ENCODE data around the gene GPBP1. TPM values are rescaled to one million over a fixed set of nuclear protein-coding genes. Genes with fewer than 3 reads are reported as not detected.
"Not testable (repeated sequence)": the region's sequence is repeated elsewhere in the genome, so short reads cannot be mapped to it uniquely, and the experiment has no call there.

Gene GPBP1
- total and polyA plus RNA-seq, 4 donors = 42.6 to 159 (median 49.4) TPM

GRCh38 chr5:57303985-57304384, 130.1 kb downstream of the GPBP1 start:
- Histone ChIP-seq H3K9me3 (ENCODE audit: control insufficient read depth in 4 of 4, insufficient read depth in 3 of 4, low read length in 3 of 4) (peaks cover 0 to 8% (median 5%) of the 10 kb centered on the region in 4 donors), H3K4me1 (ENCODE audit: control insufficient read depth in 5 of 5, insufficient read depth in 5 of 5, low read length in 5 of 5) (peaks cover 0 to 14% (median 1%) of the 10 kb centered on the region in 5 donors), H3K4me3 (no peak overlapping the region), H3K36me3 (ENCODE audit: control insufficient read depth in 4 of 4, insufficient read depth in 4 of 4, low read length in 4 of 4) (no peaks in the 10 kb centered on the region), H3K9ac (ENCODE audit: insufficient read depth in 1 of 2, low read length in 2 of 2) (no peak overlapping the region), H3K27ac (ENCODE audit: low read depth in 1 of 2, low read length in 1 of 2) (no peak overlapping the region), H3K27me3 (ENCODE audit: control insufficient read depth in 3 of 3, insufficient read depth in 3 of 3, low read length in 2 of 3) (no peaks in the 10 kb centered on the region)
- no peak for DNase-seq
- TF ChIP-seq, protein P1, sequence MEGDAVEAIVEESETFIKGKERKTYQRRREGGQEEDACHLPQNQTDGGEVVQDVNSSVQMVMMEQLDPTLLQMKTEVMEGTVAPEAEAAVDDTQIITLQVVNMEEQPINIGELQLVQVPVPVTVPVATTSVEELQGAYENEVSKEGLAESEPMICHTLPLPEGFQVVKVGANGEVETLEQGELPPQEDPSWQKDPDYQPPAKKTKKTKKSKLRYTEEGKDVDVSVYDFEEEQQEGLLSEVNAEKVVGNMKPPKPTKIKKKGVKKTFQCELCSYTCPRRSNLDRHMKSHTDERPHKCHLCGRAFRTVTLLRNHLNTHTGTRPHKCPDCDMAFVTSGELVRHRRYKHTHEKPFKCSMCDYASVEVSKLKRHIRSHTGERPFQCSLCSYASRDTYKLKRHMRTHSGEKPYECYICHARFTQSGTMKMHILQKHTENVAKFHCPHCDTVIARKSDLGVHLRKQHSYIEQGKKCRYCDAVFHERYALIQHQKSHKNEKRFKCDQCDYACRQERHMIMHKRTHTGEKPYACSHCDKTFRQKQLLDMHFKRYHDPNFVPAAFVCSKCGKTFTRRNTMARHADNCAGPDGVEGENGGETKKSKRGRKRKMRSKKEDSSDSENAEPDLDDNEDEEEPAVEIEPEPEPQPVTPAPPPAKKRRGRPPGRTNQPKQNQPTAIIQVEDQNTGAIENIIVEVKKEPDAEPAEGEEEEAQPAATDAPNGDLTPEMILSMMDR (IDR thresholded peaks at IDR 0.05; ENCODE audit: control extremely low read depth, extremely low read depth) = no peak
- WGBS, 2 donors = 94 to 96% methylated on average over 3 of the region's 3 CpGs
- no peak for ATAC-seq (ENCODE audit: insufficient read depth, low FRiP score)

DNA sequence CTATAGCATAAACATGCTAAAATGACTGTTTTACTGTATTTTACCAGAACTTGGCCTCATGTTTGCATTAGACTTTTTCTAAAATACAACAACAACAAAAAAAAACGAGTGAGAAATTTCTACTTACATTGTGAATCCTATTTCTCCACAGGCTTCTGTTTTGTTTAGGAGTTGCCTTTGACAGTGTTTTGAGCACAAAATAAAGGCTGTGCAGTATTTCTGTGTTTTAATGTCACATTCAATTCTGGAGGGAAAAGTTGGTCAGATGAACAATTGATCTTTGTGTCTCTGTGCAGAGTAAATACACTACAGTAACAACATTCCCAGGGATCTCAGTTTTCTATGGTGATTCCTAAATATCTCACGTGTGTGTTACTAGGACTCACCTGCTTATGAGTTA, 131.1 kb downstream of the GPBP1 start:
- Histone ChIP-seq H3K27ac (ENCODE audit: low read depth in 1 of 2, low read length in 1 of 2) (no peak overlapping the region), H3K9ac (ENCODE audit: insufficient read depth in 1 of 2, low read length in 2 of 2) (no peak overlapping the region), H3K9me3 (ENCODE audit: control insufficient read depth in 4 of 4, insufficient read depth in 3 of 4, low read length in 3 of 4) (peaks cover 0 to 10% (median 8%) of the 10 kb centered on the region in 4 donors), H3K4me1 (ENCODE audit: control insufficient read depth in 5 of 5, insufficient read depth in 5 of 5, low read length in 5 of 5) (peaks cover 0 to 9% (median 1%) of the 10 kb centered on the region in 5 donors), H3K27me3 (ENCODE audit: control insufficient read depth in 3 of 3, insufficient read depth in 3 of 3, low read length in 2 of 3) (no peaks in the 10 kb centered on the region), H3K36me3 (ENCODE audit: control insufficient read depth in 4 of 4, insufficient read depth in 4 of 4, low read length in 4 of 4) (no peaks in the 10 kb centered on the region), H3K4me3 (no peak overlapping the region)
- DNase-seq (no peak), ATAC-seq (ENCODE audit: insufficient read depth, low FRiP score) (no peak)
- TF ChIP-seq, protein P1 (IDR thresholded peaks at IDR 0.05; ENCODE audit: control extremely low read depth, extremely low read depth) = no peak
- 84% methylated on average over 2 of the region's 2 CpGs for WGBS, 2 donors

DNA sequence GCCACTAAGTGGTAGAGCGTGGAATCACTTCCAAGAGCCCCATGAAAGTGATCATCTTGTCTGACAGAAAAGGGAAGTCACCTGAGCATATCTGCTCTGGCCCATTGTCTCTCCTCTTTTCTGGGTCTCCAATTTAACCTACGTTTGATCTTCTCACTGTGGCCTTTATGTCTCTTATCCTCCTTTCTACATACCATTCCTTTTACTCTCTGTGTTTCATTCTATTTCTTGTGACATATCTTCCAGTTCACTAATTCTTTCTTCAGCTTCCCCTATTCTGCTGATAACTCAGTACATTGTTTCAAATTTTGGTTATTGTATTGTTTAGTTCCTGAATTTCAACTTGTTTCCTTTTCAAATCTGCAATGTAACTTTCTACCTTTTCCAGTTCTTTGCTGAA, 132.5 kb downstream of the GPBP1 start:
- peaks cover 0 to 10% (median 8%) of the 10 kb centered on the region in 4 donors for H3K9me3 ChIP-seq (ENCODE audit: control insufficient read depth in 4 of 4, insufficient read depth in 3 of 4, low read length in 3 of 4)
- TF ChIP-seq, protein P1 (IDR thresholded peaks at IDR 0.05; ENCODE audit: control extremely low read depth, extremely low read depth) = no peak
- ATAC-seq (ENCODE audit: insufficient read depth, low FRiP score) (no peak), DNase-seq (no peak)
- no peaks in the 10 kb centered on the region for H3K27me3 ChIP-seq (ENCODE audit: control insufficient read depth in 3 of 3, insufficient read depth in 3 of 3, low read length in 2 of 3)
- WGBS, 2 donors = 95 to 97% methylated on average over 2 of the region's 2 CpGs
- no peak overlapping the region for H3K9ac ChIP-seq (ENCODE audit: insufficient read depth in 1 of 2, low read length in 2 of 2)
- H3K4me1 ChIP-seq (ENCODE audit: control insufficient read depth in 5 of 5, insufficient read depth in 5 of 5, low read length in 5 of 5) = peaks cover 0 to 9% (median 0%) of the 10 kb centered on the region in 5 donors
- no peak overlapping the region for H3K27ac ChIP-seq (ENCODE audit: low read depth in 1 of 2, low read length in 1 of 2)
- no peaks in the 10 kb centered on the region for H3K36me3 ChIP-seq (ENCODE audit: control insufficient read depth in 4 of 4, insufficient read depth in 4 of 4, low read length in 4 of 4)
- no peak overlapping the region for H3K4me3 ChIP-seq

DNA sequence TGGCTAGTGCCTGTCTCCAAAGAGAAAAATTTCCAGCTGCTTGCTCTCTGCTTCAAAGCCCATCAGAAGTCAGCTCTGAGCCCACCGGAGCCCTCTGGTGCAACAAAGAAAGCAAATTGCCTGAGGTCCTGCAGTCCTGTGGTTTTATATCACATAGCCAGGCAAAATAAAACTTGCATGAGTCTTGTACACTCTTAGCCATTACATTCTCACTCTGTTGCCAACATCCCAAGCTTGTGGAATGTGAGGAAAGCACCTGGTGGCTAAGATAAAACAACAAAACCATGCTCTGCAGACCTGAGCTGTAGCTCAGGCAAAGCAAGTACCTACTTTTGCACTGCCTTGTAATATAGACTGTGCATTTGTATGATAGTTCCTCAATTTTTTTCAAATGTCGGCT, 133.7 kb downstream of the GPBP1 start:
- Histone ChIP-seq H3K36me3 (ENCODE audit: control insufficient read depth in 4 of 4, insufficient read depth in 4 of 4, low read length in 4 of 4) (no peaks in the 10 kb centered on the region), H3K9ac (ENCODE audit: insufficient read depth in 1 of 2, low read length in 2 of 2) (no peak overlapping the region), H3K27me3 (ENCODE audit: control insufficient read depth in 3 of 3, insufficient read depth in 3 of 3, low read length in 2 of 3) (no peaks in the 10 kb centered on the region), H3K4me1 (ENCODE audit: control insufficient read depth in 5 of 5, insufficient read depth in 5 of 5, low read length in 5 of 5) (peaks cover 0 to 14% (median 0%) of the 10 kb centered on the region in 5 donors), H3K4me3 (no peak overlapping the region), H3K27ac (ENCODE audit: low read depth in 1 of 2, low read length in 1 of 2) (no peak overlapping the region), H3K9me3 (ENCODE audit: control insufficient read depth in 4 of 4, insufficient read depth in 3 of 4, low read length in 3 of 4) (peaks cover 0 to 10% (median 8%) of the 10 kb centered on the region in 4 donors)
- no peak for DNase-seq
- TF ChIP-seq, protein P1 (IDR thresholded peaks at IDR 0.05; ENCODE audit: control extremely low read depth, extremely low read depth) = no peak
- no peak for ATAC-seq (ENCODE audit: insufficient read depth, low FRiP score)
- WGBS, 2 donors = 87 to 91% methylated on average over 2 of the region's 2 CpGs

DNA sequence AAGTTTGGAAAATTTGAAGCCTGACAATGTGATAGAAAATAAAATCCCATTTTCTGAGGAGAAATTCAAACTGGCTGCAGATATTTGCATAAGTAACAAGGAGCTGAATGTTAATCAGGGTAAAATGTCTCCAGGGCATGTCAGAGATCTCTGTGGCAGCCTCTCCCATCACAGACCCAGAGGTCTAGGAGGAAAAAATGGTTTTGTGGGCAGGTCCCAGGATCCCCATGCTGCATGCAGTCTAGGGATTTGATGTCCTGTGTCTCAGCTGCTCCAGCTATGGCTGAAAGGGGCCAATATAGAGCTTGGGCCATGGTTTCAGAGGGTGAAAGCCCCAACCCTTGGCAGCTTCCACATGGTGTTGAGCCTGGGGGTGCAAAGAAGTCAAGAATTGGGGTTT, 135.2 kb downstream of the GPBP1 start:
- not testable (repeated sequence) for H3K9ac ChIP-seq (ENCODE audit: insufficient read depth in 1 of 2, low read length in 2 of 2); ATAC-seq (ENCODE audit: insufficient read depth, low FRiP score); H3K27ac ChIP-seq (ENCODE audit: low read depth in 1 of 2, low read length in 1 of 2); H3K4me3 ChIP-seq; H3K27me3 ChIP-seq (ENCODE audit: control insufficient read depth in 3 of 3, insufficient read depth in 3 of 3, low read length in 2 of 3); DNase-seq; H3K36me3 ChIP-seq (ENCODE audit: control insufficient read depth in 4 of 4, insufficient read depth in 4 of 4, low read length in 4 of 4)
- H3K9me3 ChIP-seq (ENCODE audit: control insufficient read depth in 4 of 4, insufficient read depth in 3 of 4, low read length in 3 of 4) = peaks cover 0 to 10% (median 8%) of the 10 kb centered on the region in 4 donors
- peaks cover 0 to 14% (median 0%) of the 10 kb centered on the region in 5 donors for H3K4me1 ChIP-seq (ENCODE audit: control insufficient read depth in 5 of 5, insufficient read depth in 5 of 5, low read length in 5 of 5)
